OCI-LY1 (cell line): ENCODE measurements around the gene ELMO1.

Experiments used
- H2AFZ ChIP-seq: fragments of 200-600 bp; sonication (generic), shearing (Covaris generic); 2 replicates; pipeline ENCODE4 v1.6.0; 2014; ENCODE audit warnings: antibody characterized with exemption, mild to moderate bottlenecking, low read length
- H3F3A ChIP-seq: fragments of 200-600 bp; sonication (generic), shearing (Covaris generic); 2 replicates; pipeline ENCODE4 v1.6.0; 2014; ENCODE audit warnings: mild to moderate bottlenecking, antibody characterized with exemption, low read length, moderate library complexity; ENCODE audit not compliant: insufficient read depth
- H3K27ac ChIP-seq: fragments of 200-600 bp; sonication (generic); 2 replicates; pipeline ENCODE4 v1.5.1; 2014; ENCODE audit warnings: low read length, mixed run types, mild to moderate bottlenecking, low read depth; ENCODE audit not compliant: poor library complexity, severe bottlenecking
- H3K27me3 ChIP-seq: fragments of 200-600 bp; sonication (generic); 2 replicates; pipeline ENCODE4 v1.6.0; 2014; ENCODE audit warnings: antibody characterized with exemption, mild to moderate bottlenecking, low read length, moderate library complexity; ENCODE audit not compliant: insufficient read depth
- H3K36me3 ChIP-seq: fragments of 200-600 bp; sonication (generic); 2 replicates; pipeline ENCODE4 v1.6.1; 2014; ENCODE audit warnings: mild to moderate bottlenecking, antibody characterized with exemption, low read length, moderate library complexity, mixed read lengths; ENCODE audit not compliant: insufficient read depth
- H3K4me1 ChIP-seq: fragments of 200-600 bp; sonication (generic); 2 replicates; pipeline ENCODE4 v1.5.1; 2014; ENCODE audit warnings: mild to moderate bottlenecking, low read length, moderate library complexity; ENCODE audit not compliant: insufficient read depth, severe bottlenecking
- H3K4me2 ChIP-seq: fragments of 200-600 bp; sonication (generic), shearing (Covaris generic); 2 replicates; pipeline ENCODE4 v1.6.1; 2014; ENCODE audit warnings: low read length
- H3K4me3 ChIP-seq: fragments of 200-600 bp; sonication (generic); 2 replicates; pipeline ENCODE4 v1.5.1; 2014; ENCODE audit warnings: low read length, low read depth, mild to moderate bottlenecking, mixed read lengths; ENCODE audit not compliant: poor library complexity, severe bottlenecking
- H3K79me2 ChIP-seq: fragments of 200-600 bp; shearing (Covaris generic); 2 replicates; pipeline ENCODE4 v1.6.1; 2016; ENCODE audit warnings: mixed run types, low read length, mixed read lengths; ENCODE audit not compliant: insufficient read depth
- H3K9ac ChIP-seq: fragments of 200-600 bp; sonication (generic), shearing (Covaris generic); 2 replicates; pipeline ENCODE4 v1.6.1; 2014; ENCODE audit warnings: mild to moderate bottlenecking, low read length, mixed read lengths
- H3K9me2 ChIP-seq: fragments of 200-600 bp; sonication (generic), shearing (Covaris generic); 2 replicates; pipeline ENCODE4 v1.6.1; 2014; ENCODE audit warnings: low read depth, mild to moderate bottlenecking, low read length, mixed read lengths
- H3K9me3 ChIP-seq: fragments of 200-600 bp; shearing (Covaris generic); 2 replicates; pipeline ENCODE4 v1.6.1; 2014; ENCODE audit warnings: low read length, mixed read lengths
- H4K20me1 ChIP-seq: fragments of 200-600 bp; sonication (generic), shearing (Covaris generic); 2 replicates; pipeline ENCODE4 v1.6.0; 2016; ENCODE audit warnings: mild to moderate bottlenecking, low read length; ENCODE audit not compliant: insufficient read depth
- CTCF ChIP-seq: fragments of 200-600 bp; sonication (generic), shearing (Covaris generic); IDR thresholded peaks from 2 replicates; pipeline ENCODE4 v1.5.1; 2017; ENCODE audit warnings: mild to moderate bottlenecking, antibody characterized with exemption, low read length, moderate library complexity, mixed read lengths
- EZH2 ChIP-seq: fragments of 200-600 bp; sonication (generic), shearing (Covaris generic); IDR thresholded peaks from 2 replicates; pipeline ENCODE4 v1.8.0; 2017; ENCODE audit warnings: borderline replicate concordance, mixed run types, mild to moderate bottlenecking, antibody characterized with exemption, low read length, moderate library complexity, mixed read lengths

ELMO1 gene

GRCh38 chr7:36871355-36871738 is 577.3 kb downstream of the ELMO1 start:
- Histone ChIP-seq H4K20me1 (no peaks in the 10 kb centered on the region), H3K4me2 (no peak overlapping the region), H3F3A (no peaks in the 10 kb centered on the region), H3K27ac (no peak overlapping the region), H3K79me2 (no peaks in the 10 kb centered on the region), H3K36me3 (peaks cover 97% of the 10 kb centered on the region), H3K27me3 (no peaks in the 10 kb centered on the region), H3K9ac (no peak overlapping the region), H3K4me3 (no peak overlapping the region), H3K4me1 (no peaks in the 10 kb centered on the region), H3K9me2 (no peaks in the 10 kb centered on the region), H2AFZ (no peak overlapping the region), H3K9me3 (no peaks in the 10 kb centered on the region)
- no peak for TF ChIP-seq EZH2
- TF ChIP-seq CTCF: no peak

GRCh38 chr7:36870625-36871354 is 577.9 kb downstream of the ELMO1 start:
- Histone ChIP-seq H3K9ac (no peak overlapping the region), H2AFZ (no peak overlapping the region), H3K27me3 (no peaks in the 10 kb centered on the region), H3K9me2 (no peaks in the 10 kb centered on the region), H3K27ac (no peak overlapping the region), H3K4me1 (no peaks in the 10 kb centered on the region), H3K79me2 (no peaks in the 10 kb centered on the region), H3K4me3 (no peak overlapping the region), H3K36me3 (peaks cover 98% of the 10 kb centered on the region), H4K20me1 (no peaks in the 10 kb centered on the region), H3K9me3 (no peaks in the 10 kb centered on the region), H3F3A (no peaks in the 10 kb centered on the region), H3K4me2 (no peak overlapping the region)
- TF ChIP-seq CTCF: no peak
- no peak for TF ChIP-seq EZH2

GRCh38 chr7:36868727-36869411 is 579.8 kb downstream of the ELMO1 start:
- Histone ChIP-seq H3K36me3 (peaks cover 98% of the 10 kb centered on the region), H3K9ac (no peak overlapping the region), H2AFZ (no peak overlapping the region), H3K4me1 (no peaks in the 10 kb centered on the region), H3K9me2 (no peaks in the 10 kb centered on the region), H4K20me1 (no peaks in the 10 kb centered on the region), H3F3A (no peaks in the 10 kb centered on the region), H3K27ac (no peak overlapping the region), H3K9me3 (no peaks in the 10 kb centered on the region), H3K79me2 (no peaks in the 10 kb centered on the region), H3K4me3 (no peak overlapping the region), H3K4me2 (no peak overlapping the region), H3K27me3 (no peaks in the 10 kb centered on the region)
- TF ChIP-seq CTCF: no peak
- TF ChIP-seq EZH2: no peak
